Smooth muscle cell (in vitro differentiated cells): ENCODE measurements around the gene OR9I1. TPM values are rescaled to one million over a fixed set of nuclear protein-coding genes. Genes with fewer than 3 reads are reported as not detected.

Experiments
- DNase-seq: peaks from one replicate; lab custom pipeline; 2025; ENCODE audit not compliant: unreplicated experiment; lab: John Stamatoyannopoulos, UW
- H2AFZ ChIP-seq: fragments of 200-600 bp; sonication (generic); 2 replicates; pipeline ENCODE4 v1.6.0; 2016; ENCODE audit warnings: antibody characterized with exemption, low read depth, mild to moderate bottlenecking
- H3F3A ChIP-seq: fragments of 200-600 bp; sonication (generic); 2 replicates; pipeline ENCODE4 v1.6.0; 2017; ENCODE audit warnings: antibody characterized with exemption, low read depth
- H3K27ac ChIP-seq: fragments of 200-600 bp; sonication (generic); 2 replicates; pipeline ENCODE4 v1.5.1; 2016; ENCODE audit warnings: low read depth, mild to moderate bottlenecking
- H3K27me3 ChIP-seq: fragments of 200-600 bp; sonication (generic); 2 replicates; pipeline ENCODE4 v1.6.1; 2016; ENCODE audit warnings: low read depth, mild to moderate bottlenecking
- H3K36me3 ChIP-seq: fragments of 200-600 bp; sonication (generic); 2 replicates; pipeline ENCODE4 v1.5.1; 2016; ENCODE audit warnings: low read depth
- H3K4me1 ChIP-seq: fragments of 200-600 bp; sonication (generic); 2 replicates; pipeline ENCODE4 v1.5.1; 2016; ENCODE audit warnings: low read depth
- H3K4me2 ChIP-seq: fragments of 200-600 bp; sonication (generic); 2 replicates; pipeline ENCODE4 v1.6.0; 2016; ENCODE audit warnings: mild to moderate bottlenecking
- H3K4me3 ChIP-seq: fragments of 200-600 bp; sonication (generic); 2 replicates; pipeline ENCODE4 v1.5.1; 2016; ENCODE audit warnings: mild to moderate bottlenecking
- H3K79me2 ChIP-seq: fragments of 200-600 bp; sonication (generic); 2 replicates; pipeline ENCODE4 v1.6.0; 2016; ENCODE audit warnings: low read depth, mild to moderate bottlenecking
- H3K9ac ChIP-seq: fragments of 200-600 bp; sonication (generic); 2 replicates; pipeline ENCODE4 v1.6.0; 2016; ENCODE audit warnings: low read depth
- H3K9me3 ChIP-seq: fragments of 200-600 bp; sonication (generic); replicated peaks from 2 replicates; pipeline ENCODE4 v1.5.1; 2016; ENCODE audit warnings: low read depth
- H4K20me1 ChIP-seq: fragments of 200-600 bp; sonication (generic); 2 replicates; pipeline ENCODE4 v1.6.0; 2016; ENCODE audit warnings: low read depth
- WGBS: methylation state at CpG from one replicate; pipeline ENCODE4 v1.1.7; 2016; ENCODE audit warnings: low lambda C conversion rate; 5-methylcytosine and 5-hydroxymethylcytosine counted together
- polyA plus RNA-seq: library from polyadenylated mRNA; unstranded; fragments of >200 nt; fragmentation: Nextera tagmentation; extraction: Ambion mirVana; gene quantifications from 2 replicates; pipeline ENCODE4 v1.2.1, GENCODE V29; 2016
- total RNA-seq: library from RNA; depleted of rRNA; stranded (reverse); fragments of >200 nt; gene quantifications from 2 replicates; pipeline ENCODE4 v1.2.3, GENCODE V29; 2014
- TF ChIP-seq, protein P1 (sequence below): fragments of 200-600 bp; sonication (generic); IDR thresholded peaks from 2 replicates; pipeline ENCODE4 v1.5.1; 2017; ENCODE audit warnings: borderline replicate concordance, mild to moderate bottlenecking, antibody characterized with exemption; ENCODE audit not compliant: insufficient read depth, poor library complexity, severe bottlenecking

Gene OR9I1
- total and polyA plus RNA-seq, 2 experiments from 2014 or later = not detected

DNA sequence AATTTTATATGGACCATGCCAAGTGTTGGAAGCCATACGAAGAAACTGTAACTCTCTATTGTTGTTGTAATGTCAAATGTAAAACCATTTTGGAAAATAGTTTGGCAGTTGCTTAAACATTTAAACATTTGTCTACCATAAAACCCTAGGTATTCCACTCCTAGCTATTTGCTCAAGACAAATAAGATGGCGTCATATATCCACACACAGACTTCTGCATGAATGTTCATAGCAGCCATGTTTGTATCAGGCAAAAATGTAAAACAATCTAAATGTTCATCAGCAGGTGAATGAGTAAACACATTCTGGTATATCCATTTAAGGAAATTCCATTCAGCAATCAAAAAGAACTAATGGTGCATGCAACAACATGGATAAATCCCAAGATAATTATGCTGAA lies 27.9 kb downstream of the OR9I1 start:
- Histone ChIP-seq H3K9ac (no peak overlapping the region), H3K9me3 (no peaks in the 10 kb centered on the region), H4K20me1 (no peaks in the 10 kb centered on the region), H3K27me3 (no peaks in the 10 kb centered on the region), H3K27ac (no peak overlapping the region), H3K4me2 (no peak overlapping the region), H2AFZ (no peak overlapping the region), H3K4me3 (no peak overlapping the region), H3K4me1 (no peaks in the 10 kb centered on the region), H3K79me2 (no peaks in the 10 kb centered on the region), H3K36me3 (no peaks in the 10 kb centered on the region), H3F3A (no peaks in the 10 kb centered on the region)
- WGBS = 90% methylated on average over 2 of the region's 2 CpGs
- DNase-seq = no peak
- TF ChIP-seq, protein P1, sequence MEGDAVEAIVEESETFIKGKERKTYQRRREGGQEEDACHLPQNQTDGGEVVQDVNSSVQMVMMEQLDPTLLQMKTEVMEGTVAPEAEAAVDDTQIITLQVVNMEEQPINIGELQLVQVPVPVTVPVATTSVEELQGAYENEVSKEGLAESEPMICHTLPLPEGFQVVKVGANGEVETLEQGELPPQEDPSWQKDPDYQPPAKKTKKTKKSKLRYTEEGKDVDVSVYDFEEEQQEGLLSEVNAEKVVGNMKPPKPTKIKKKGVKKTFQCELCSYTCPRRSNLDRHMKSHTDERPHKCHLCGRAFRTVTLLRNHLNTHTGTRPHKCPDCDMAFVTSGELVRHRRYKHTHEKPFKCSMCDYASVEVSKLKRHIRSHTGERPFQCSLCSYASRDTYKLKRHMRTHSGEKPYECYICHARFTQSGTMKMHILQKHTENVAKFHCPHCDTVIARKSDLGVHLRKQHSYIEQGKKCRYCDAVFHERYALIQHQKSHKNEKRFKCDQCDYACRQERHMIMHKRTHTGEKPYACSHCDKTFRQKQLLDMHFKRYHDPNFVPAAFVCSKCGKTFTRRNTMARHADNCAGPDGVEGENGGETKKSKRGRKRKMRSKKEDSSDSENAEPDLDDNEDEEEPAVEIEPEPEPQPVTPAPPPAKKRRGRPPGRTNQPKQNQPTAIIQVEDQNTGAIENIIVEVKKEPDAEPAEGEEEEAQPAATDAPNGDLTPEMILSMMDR = no peak

DNA sequence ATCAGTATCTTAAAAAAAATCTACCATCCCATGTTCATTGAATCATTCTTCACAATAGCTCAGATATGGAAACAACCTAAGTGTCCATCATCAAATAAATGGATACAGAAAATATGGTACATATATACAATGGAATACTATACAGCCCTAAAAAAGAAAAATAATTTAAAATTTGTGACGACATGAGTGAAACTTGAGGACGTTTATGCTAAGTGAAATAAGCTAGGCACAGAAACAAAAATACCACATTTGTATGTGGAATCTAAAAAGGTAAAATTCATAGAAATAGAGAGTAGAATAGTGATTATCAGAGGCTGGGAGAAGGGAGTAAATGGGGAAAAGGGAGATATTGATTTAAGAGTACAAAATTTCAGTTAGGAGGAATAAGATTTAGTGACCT lies 38.8 kb downstream of the OR9I1 start:
- H3K27ac ChIP-seq = no peak overlapping the region
- no peaks in the 10 kb centered on the region for H3K4me1 ChIP-seq
- no peaks in the 10 kb centered on the region for H3F3A ChIP-seq
- WGBS = 64% methylated on average over 2 of the region's 2 CpGs
- no peak overlapping the region for H3K9ac ChIP-seq
- H3K36me3 ChIP-seq = no peaks in the 10 kb centered on the region
- H2AFZ ChIP-seq = no peak overlapping the region
- no peaks in the 10 kb centered on the region for H3K79me2 ChIP-seq
- no peak overlapping the region for H3K4me3 ChIP-seq
- H3K9me3 ChIP-seq = peaks cover 3% of the 10 kb centered on the region
- H4K20me1 ChIP-seq = no peaks in the 10 kb centered on the region
- DNase-seq = no peak
- TF ChIP-seq, protein P1 = no peak
- no peaks in the 10 kb centered on the region for H3K27me3 ChIP-seq
- no peak overlapping the region for H3K4me2 ChIP-seq

DNA sequence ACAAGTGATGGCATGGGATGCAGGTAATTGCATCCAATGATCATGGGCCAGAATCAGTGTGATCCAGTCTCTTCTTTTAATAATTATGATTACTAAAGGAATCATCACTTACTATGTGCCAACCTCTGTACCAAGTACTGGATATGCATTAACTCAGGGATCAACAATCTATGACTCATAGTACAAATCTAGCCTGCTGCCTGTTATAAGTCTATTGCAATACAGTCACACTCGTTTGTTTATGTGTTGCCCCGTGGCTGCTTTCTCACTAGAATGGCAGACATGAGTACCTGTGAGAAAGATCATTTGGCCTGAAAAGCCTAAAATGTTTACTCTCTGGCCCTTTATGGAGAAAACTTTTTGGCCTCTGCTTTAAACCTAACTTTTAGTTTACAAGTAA lies 49.5 kb downstream of the OR9I1 start:
- WGBS = 21% methylated on average over 2 of the region's 2 CpGs
- H4K20me1 ChIP-seq = no peaks in the 10 kb centered on the region
- H3K79me2 ChIP-seq = no peaks in the 10 kb centered on the region
- no peak overlapping the region for H3K4me2 ChIP-seq
- no peaks in the 10 kb centered on the region for H3K36me3 ChIP-seq
- H3K27ac ChIP-seq = no peak overlapping the region
- DNase-seq = no peak
- H3K4me3 ChIP-seq = no peak overlapping the region
- TF ChIP-seq, protein P1 = no peak
- H2AFZ ChIP-seq = no peak overlapping the region
- H3K9ac ChIP-seq = no peak overlapping the region
- no peaks in the 10 kb centered on the region for H3K4me1 ChIP-seq
- H3F3A ChIP-seq = no peaks in the 10 kb centered on the region
- H3K9me3 ChIP-seq = no peaks in the 10 kb centered on the region
- no peaks in the 10 kb centered on the region for H3K27me3 ChIP-seq

DNA sequence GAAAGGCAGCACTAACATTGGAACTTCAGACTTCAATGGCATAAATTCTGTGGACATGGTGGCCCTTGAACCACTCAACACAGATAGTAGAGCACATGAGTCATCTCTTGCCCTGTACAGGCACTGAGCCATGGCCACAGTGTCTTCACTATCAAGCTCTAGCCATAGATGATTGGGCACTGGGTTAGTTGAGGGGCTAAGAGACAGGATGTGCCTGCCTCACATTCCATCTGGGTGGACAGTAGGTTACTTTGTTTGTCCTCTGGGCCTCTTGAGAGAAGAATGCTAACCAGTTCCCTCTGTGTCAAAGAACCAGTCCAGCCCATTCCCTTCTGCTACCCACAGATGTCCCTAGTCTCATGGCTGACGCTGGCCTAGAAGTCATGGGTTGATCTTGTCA lies 54.7 kb downstream of the OR9I1 start:
- Histone ChIP-seq H3K27me3 (no peaks in the 10 kb centered on the region), H3K9ac (no peak overlapping the region), H4K20me1 (no peaks in the 10 kb centered on the region), H3K36me3 (no peaks in the 10 kb centered on the region), H3K9me3 (no peaks in the 10 kb centered on the region), H3K4me1 (no peaks in the 10 kb centered on the region), H3K27ac (no peak overlapping the region), H3K79me2 (no peaks in the 10 kb centered on the region), H3K4me2 (no peak overlapping the region), H3K4me3 (no peak overlapping the region), H3F3A (no peaks in the 10 kb centered on the region), H2AFZ (no peak overlapping the region)
- 91% methylated on average over 1 of the region's 1 CpG for WGBS
- TF ChIP-seq, protein P1 = no peak
- no peak for DNase-seq
